ENCODE data around the gene OPCML. TPM values are rescaled to one million over a fixed set of nuclear protein-coding genes. Genes with fewer than 3 reads are reported as not detected.

Gene OPCML
- total and polyA plus RNA-seq, 2 experiments from 2014 or later: 1.2 to 4.4 TPM

DNA sequence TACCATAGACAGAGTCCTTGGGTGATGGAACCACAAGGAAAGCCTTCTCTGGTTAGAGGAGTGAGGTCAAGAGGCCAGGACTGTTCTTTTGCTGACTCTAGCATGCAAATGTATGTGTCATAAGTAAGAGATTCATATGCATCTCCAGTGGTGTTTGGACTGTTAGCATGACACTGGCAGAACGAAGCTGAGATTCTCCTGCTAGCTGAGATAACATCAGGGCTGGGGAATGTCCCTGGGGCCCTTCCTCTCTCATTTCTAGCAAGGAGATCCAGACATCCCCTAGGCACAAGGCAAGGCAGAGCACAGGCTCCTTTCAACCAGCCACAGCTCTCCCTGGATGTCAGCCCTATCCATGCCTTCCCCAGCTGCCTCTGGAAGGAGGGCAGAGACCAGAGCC, 711.3 kb downstream of the OPCML start (continued):
- TF ChIP-seq EZH2 (IDR thresholded peaks at IDR 0.05; ENCODE audit: low read depth, unreplicated experiment): no peak

DNA sequence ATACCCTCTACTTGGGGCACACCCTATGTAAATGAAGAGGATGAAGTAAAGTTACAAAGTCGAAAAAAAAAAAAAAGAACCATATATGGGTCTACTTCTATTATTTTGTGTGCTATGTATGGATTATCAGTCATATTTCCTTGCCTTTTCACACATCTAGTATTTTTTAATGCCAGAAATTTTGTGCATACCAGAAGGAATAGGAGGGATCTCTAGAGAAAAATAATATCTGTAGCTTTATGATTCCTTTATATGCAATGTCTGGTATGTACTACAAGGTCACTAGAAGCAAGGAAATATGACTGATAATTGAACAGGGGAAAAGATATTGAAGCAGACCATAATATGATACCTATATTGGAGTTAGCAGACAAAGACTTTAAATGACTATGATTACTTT, 713.4 kb downstream of the OPCML start:
- no peak overlapping the region for H3K4me2 ChIP-seq
- Mint-ChIP-seq H3K4me3 (no peak overlapping the region), H3K4me1 (peaks cover 24% of the 10 kb centered on the region), H3K9me3 (no peaks in the 10 kb centered on the region), H3K36me3 (ENCODE audit: low read depth) (no peaks in the 10 kb centered on the region), H3K27me3 (ENCODE audit: insufficient read depth, low read depth, poor library complexity) (no peaks in the 10 kb centered on the region), H3K27ac (no peak overlapping the region)
- H3K36me3 ChIP-seq (ENCODE audit: insufficient read depth): no peaks in the 10 kb centered on the region
- H3K27ac ChIP-seq (ENCODE audit: low read depth): no peak overlapping the region
- no peak overlapping the region for H3K4me3 ChIP-seq
- ATAC-seq: no peak
- 0 out of 2 replicates have a peak, but pooled peaks cover 7% of the 10 kb centered on the region for H3K9me2 ChIP-seq (ENCODE audit: insufficient read depth)
- peaks cover 9% of the 10 kb centered on the region; the same call in 1 of the 2 replicates for H3K4me1 ChIP-seq (ENCODE audit: insufficient read depth)
- TF ChIP-seq, protein P1, sequence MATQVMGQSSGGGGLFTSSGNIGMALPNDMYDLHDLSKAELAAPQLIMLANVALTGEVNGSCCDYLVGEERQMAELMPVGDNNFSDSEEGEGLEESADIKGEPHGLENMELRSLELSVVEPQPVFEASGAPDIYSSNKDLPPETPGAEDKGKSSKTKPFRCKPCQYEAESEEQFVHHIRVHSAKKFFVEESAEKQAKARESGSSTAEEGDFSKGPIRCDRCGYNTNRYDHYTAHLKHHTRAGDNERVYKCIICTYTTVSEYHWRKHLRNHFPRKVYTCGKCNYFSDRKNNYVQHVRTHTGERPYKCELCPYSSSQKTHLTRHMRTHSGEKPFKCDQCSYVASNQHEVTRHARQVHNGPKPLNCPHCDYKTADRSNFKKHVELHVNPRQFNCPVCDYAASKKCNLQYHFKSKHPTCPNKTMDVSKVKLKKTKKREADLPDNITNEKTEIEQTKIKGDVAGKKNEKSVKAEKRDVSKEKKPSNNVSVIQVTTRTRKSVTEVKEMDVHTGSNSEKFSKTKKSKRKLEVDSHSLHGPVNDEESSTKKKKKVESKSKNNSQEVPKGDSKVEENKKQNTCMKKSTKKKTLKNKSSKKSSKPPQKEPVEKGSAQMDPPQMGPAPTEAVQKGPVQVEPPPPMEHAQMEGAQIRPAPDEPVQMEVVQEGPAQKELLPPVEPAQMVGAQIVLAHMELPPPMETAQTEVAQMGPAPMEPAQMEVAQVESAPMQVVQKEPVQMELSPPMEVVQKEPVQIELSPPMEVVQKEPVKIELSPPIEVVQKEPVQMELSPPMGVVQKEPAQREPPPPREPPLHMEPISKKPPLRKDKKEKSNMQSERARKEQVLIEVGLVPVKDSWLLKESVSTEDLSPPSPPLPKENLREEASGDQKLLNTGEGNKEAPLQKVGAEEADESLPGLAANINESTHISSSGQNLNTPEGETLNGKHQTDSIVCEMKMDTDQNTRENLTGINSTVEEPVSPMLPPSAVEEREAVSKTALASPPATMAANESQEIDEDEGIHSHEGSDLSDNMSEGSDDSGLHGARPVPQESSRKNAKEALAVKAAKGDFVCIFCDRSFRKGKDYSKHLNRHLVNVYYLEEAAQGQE (IDR thresholded peaks at IDR 0.05; ENCODE audit: unreplicated experiment): no peak
- TF ChIP-seq, protein P2, sequence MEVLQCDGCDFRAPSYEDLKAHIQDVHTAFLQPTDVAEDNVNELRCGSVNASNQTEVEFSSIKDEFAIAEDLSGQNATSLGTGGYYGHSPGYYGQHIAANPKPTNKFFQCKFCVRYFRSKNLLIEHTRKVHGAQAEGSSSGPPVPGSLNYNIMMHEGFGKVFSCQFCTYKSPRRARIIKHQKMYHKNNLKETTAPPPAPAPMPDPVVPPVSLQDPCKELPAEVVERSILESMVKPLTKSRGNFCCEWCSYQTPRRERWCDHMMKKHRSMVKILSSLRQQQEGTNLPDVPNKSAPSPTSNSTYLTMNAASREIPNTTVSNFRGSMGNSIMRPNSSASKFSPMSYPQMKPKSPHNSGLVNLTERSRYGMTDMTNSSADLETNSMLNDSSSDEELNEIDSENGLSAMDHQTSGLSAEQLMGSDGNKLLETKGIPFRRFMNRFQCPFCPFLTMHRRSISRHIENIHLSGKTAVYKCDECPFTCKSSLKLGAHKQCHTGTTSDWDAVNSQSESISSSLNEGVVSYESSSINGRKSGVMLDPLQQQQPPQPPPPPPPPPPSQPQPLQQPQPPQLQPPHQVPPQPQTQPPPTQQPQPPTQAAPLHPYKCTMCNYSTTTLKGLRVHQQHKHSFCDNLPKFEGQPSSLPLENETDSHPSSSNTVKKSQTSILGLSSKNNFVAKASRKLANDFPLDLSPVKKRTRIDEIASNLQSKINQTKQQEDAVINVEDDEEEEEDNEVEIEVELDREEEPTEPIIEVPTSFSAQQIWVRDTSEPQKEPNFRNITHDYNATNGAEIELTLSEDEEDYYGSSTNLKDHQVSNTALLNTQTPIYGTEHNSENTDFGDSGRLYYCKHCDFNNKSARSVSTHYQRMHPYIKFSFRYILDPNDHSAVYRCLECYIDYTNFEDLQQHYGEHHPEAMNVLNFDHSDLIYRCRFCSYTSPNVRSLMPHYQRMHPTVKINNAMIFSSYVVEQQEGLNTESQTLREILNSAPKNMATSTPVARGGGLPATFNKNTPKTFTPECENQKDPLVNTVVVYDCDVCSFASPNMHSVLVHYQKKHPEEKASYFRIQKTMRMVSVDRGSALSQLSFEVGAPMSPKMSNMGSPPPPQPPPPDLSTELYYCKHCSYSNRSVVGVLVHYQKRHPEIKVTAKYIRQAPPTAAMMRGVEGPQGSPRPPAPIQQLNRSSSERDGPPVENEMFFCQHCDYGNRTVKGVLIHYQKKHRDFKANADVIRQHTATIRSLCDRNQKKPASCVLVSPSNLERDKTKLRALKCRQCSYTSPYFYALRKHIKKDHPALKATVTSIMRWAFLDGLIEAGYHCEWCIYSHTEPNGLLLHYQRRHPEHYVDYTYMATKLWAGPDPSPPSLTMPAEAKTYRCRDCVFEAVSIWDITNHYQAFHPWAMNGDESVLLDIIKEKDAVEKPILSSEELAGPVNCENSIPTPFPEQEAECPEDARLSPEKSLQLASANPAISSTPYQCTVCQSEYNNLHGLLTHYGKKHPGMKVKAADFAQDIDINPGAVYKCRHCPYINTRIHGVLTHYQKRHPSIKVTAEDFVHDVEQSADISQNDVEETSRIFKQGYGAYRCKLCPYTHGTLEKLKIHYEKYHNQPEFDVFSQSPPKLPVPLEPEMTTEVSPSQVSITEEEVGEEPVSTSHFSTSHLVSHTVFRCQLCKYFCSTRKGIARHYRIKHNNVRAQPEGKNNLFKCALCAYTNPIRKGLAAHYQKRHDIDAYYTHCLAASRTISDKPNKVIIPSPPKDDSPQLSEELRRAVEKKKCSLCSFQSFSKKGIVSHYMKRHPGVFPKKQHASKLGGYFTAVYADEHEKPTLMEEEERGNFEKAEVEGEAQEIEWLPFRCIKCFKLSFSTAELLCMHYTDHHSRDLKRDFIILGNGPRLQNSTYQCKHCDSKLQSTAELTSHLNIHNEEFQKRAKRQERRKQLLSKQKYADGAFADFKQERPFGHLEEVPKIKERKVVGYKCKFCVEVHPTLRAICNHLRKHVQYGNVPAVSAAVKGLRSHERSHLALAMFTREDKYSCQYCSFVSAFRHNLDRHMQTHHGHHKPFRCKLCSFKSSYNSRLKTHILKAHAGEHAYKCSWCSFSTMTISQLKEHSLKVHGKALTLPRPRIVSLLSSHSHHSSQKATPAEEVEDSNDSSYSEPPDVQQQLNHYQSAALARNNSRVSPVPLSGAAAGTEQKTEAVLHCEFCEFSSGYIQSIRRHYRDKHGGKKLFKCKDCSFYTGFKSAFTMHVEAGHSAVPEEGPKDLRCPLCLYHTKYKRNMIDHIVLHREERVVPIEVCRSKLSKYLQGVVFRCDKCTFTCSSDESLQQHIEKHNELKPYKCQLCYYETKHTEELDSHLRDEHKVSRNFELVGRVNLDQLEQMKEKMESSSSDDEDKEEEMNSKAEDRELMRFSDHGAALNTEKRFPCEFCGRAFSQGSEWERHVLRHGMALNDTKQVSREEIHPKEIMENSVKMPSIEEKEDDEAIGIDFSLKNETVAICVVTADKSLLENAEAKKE (CRISPR knock-in tag; IDR thresholded peaks at IDR 0.05): no peak
- TF ChIP-seq ZNF331 (CRISPR knock-in tag; IDR thresholded peaks at IDR 0.05; ENCODE audit: low read depth): no peak
- no peak for TF ChIP-seq NANOG (IDR thresholded peaks at IDR 0.05; ENCODE audit: borderline replicate concordance)
- TF ChIP-seq JUNB (IDR thresholded peaks at IDR 0.05; ENCODE audit: unreplicated experiment): no peak
- H2AFZ ChIP-seq: no peak overlapping the region
- no peaks in the 10 kb centered on the region for H3F3A ChIP-seq (replicated peaks; ENCODE audit: low read depth)
- no peaks in the 10 kb centered on the region for H3K27me3 ChIP-seq (ENCODE audit: insufficient read depth)
- H4K20me1 ChIP-seq (replicated peaks; ENCODE audit: insufficient read depth): no peaks in the 10 kb centered on the region
- no peaks in the 10 kb centered on the region for H3K79me2 ChIP-seq (replicated peaks; ENCODE audit: insufficient read depth)
- DNase-seq (ENCODE audit: low spot score): no peak

All from GM23338 (cell line).